Kidney (tissue), 14 donors: ENCODE data around the gene OTOG. TPM values are rescaled to one million over a fixed set of nuclear protein-coding genes. Genes with fewer than 3 reads are reported as not detected.
A peak's percentile ranks its signal among the peaks of the same experiment; 100 is the strongest.

Experiments used
- DNase-seq, 5 donors: peaks; one replicate each; pipeline ENCODE4 v3.0.0-alpha.2; 2013 to 2020
- FAIRE-seq: peaks from 2 replicates; lab custom pipeline; 2012; peaks lifted over from hg19 to GRCh38; lab: Jason Lieb, UNC
- H3K27ac ChIP-seq, 2 donors: one replicate each; pipeline ENCODE4 v1.7.0; 2013; ENCODE audit warnings: low read depth in 2 of 2, low read length in 2 of 2, inconsistent platforms in 1 of 2
- H3K27me3 ChIP-seq: one replicate; pipeline ENCODE4 v1.7.1; 2013; ENCODE audit warnings: low read length, inconsistent platforms; ENCODE audit not compliant: control insufficient read depth, insufficient read depth
- H3K36me3 ChIP-seq, 3 donors: one replicate each; pipeline versions ENCODE4 v1.7.0 to v1.7.1; 2013; ENCODE audit warnings: low read length in 3 of 3, control low read depth in 1 of 3, inconsistent platforms in 1 of 3; ENCODE audit not compliant: insufficient read depth in 3 of 3, control insufficient read depth in 2 of 3
- H3K4me1 ChIP-seq, 3 donors: one replicate each; pipeline versions ENCODE4 v1.7.0 to v1.7.1; 2013; ENCODE audit warnings: low read length in 3 of 3, inconsistent platforms in 1 of 3, low read depth in 1 of 3; ENCODE audit not compliant: control insufficient read depth in 2 of 3, insufficient read depth in 2 of 3
- H3K4me3 ChIP-seq, 3 donors: one replicate each; pipeline versions ENCODE4 v1.7.0 to v1.8.1; 2013; ENCODE audit warnings: low read length in 3 of 3, control low read depth in 1 of 3, inconsistent platforms in 1 of 3
- H3K9ac ChIP-seq, 3 donors: one replicate each; pipeline versions ENCODE4 v1.7.0 to v1.7.1; 2013; ENCODE audit warnings: low read length in 3 of 3, control low read depth in 1 of 3, inconsistent platforms in 1 of 3
- H3K9me3 ChIP-seq, 3 donors: one replicate each; pipeline versions ENCODE4 v1.7.0 to v1.7.1; 2013; ENCODE audit warnings: low read length in 3 of 3, control low read depth in 1 of 3, inconsistent platforms in 1 of 3; ENCODE audit not compliant: control insufficient read depth in 2 of 3, insufficient read depth in 1 of 3
- intact Hi-C: fragments of 100-400 bp; cut with DNase I; formaldehyde crosslinking; loops from one replicate; pipeline ENCODE4 v1.11.1; 2022
- polyA plus RNA-seq: library from polyadenylated mRNA; stranded (reverse); fragments of 350-450 nt; fragmentation: Illumina TruSeq; extraction: RNeasy Lipid Tissue Mini Kit (QIAGEN cat#74804); gene quantifications from one replicate; pipeline ENCODE4 v1.2.3, GENCODE V29; 2014; ENCODE audit warnings: low read depth, low replicate concordance; ENCODE audit not compliant: insufficient read depth
- total RNA-seq: library from RNA; stranded (reverse); fragmentation: NEBNext Ultra II Directional; extraction: Animal tissue kit (Norgen Biotek cat#: 25700); gene quantifications from one replicate; pipeline ENCODE4 v1.2.1, GENCODE V29; 2021
- TF ChIP-seq, protein P1 (sequence below): IDR thresholded peaks from 3 replicates; pipeline ENCODE4 v1.5.1; 2012; ENCODE audit warnings: mild to moderate bottlenecking, moderate library complexity, borderline replicate concordance; ENCODE audit not compliant: insufficient read depth; ENCODE audit errors: extremely low read depth
- donor health status: control.
- donor health status: control.
- donor health status: control.
- donor health status: control.
- donor health status: control.
- donor health status: DM: yes; HTN: yes; CAD: no.
- donor health status: Normal renal cell carcinoma (clear cell type).

Gene OTOG
- total and polyA plus RNA-seq, 2 donors from 2014 or later = 0.06 TPM; not detected in 1

DNA sequence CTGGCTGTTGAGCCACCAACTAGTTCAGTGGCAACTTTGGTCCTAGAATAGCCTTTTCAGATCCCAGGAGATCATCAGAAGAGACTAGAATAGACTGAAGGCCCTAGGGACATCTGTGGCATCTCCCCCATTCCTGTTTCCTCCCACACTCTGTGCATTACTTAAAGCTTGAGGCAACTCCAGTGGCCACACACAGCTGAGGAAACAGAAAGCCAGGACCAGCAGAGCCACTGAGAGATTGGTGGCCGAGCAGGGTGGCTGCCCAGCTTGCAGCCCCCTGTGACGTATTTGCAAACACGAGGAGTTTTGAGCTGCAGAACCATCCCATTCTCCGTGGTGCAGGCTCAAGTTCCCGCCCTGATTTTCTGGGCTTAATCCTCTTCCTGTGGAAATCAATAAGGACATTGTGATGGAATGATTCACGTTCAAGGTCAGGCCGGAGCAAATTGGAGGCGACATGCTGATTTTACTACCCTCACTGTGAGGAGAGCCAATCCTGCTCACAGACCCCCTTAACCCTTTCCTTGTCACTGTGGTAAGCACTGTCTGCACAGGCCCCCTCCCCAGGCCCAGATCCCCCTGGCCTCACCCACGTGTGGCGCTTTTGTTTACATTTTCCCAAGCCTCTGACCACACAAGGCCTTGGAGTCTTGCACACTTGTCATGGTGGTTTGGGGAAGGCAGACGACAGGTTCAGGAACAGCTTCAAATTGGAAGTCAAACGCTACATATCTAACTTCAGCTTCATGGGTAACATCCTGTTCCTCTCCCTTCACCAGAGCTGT, 103.3 kb downstream of the OTOG start:
- Histone ChIP-seq H3K27ac (peak overlapping the region in 1 of 2 donors; percentile 61), H3K9me3 (peaks cover 0 to 7% (median 0%) of the 10 kb centered on the region in 3 donors), H3K36me3 (no peaks in the 10 kb centered on the region), H3K4me3 (no peak overlapping the region), H3K9ac (no peak overlapping the region), H3K27me3 (no peaks in the 10 kb centered on the region), H3K4me1 (peaks cover 0 to 16% (median 10%) of the 10 kb centered on the region in 3 donors)
- FAIRE-seq (no peak), DNase-seq (peak in 1 of 5 donors; percentile 7)
- TF ChIP-seq, protein P1, sequence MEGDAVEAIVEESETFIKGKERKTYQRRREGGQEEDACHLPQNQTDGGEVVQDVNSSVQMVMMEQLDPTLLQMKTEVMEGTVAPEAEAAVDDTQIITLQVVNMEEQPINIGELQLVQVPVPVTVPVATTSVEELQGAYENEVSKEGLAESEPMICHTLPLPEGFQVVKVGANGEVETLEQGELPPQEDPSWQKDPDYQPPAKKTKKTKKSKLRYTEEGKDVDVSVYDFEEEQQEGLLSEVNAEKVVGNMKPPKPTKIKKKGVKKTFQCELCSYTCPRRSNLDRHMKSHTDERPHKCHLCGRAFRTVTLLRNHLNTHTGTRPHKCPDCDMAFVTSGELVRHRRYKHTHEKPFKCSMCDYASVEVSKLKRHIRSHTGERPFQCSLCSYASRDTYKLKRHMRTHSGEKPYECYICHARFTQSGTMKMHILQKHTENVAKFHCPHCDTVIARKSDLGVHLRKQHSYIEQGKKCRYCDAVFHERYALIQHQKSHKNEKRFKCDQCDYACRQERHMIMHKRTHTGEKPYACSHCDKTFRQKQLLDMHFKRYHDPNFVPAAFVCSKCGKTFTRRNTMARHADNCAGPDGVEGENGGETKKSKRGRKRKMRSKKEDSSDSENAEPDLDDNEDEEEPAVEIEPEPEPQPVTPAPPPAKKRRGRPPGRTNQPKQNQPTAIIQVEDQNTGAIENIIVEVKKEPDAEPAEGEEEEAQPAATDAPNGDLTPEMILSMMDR = no peak
- intact Hi-C loops = no loop called here

DNA sequence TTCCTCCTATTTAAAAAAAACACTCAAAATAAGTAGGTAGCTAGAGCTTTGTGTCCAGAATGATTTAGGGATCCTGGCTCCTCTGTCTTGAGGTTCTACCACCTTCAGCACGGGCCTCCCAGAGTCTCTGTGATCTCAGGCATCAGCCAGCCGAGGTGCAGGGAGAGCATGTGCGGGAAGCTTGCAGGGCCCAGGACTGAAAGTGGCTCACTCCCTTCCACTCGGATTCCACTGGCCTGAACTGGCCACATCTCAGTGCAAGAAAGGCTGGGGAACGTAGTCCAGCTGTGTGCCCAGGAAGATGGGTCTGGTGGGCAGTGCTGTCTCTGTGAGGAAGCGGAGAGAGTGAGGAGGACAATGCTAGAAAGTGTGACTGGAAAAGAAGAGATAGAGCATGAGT, 104.0 kb downstream of the OTOG start:
- no peak for DNase-seq
- Histone ChIP-seq H3K9ac (no peak overlapping the region), H3K4me3 (no peak overlapping the region), H3K4me1 (peaks cover 0 to 16% (median 10%) of the 10 kb centered on the region in 3 donors), H3K27ac (no peak overlapping the region), H3K27me3 (no peaks in the 10 kb centered on the region), H3K9me3 (peaks cover 0 to 12% (median 3%) of the 10 kb centered on the region in 3 donors), H3K36me3 (no peaks in the 10 kb centered on the region)
- TF ChIP-seq, protein P1 = no peak
- intact Hi-C loops = no loop called here
- FAIRE-seq = no peak

DNA sequence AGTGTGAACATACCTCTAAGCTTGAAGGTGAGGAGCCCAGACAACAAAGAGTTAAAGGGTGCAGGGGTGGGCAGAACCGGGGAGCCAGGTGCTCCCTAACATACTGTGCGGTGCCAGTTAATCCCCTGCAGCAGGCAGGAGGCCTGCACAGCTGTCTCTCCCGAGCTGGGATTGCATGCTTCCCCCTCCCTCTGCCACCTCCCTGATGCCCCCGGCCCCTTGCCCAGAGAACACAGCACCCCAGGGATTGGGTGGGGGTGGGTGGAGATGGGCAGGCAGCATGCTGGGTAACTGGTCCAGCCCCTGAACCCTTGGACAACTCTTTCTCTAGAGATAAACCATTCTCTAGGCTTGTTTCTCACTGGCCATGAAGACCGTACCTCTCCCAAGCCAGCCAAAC, 104.6 kb downstream of the OTOG start:
- FAIRE-seq (no peak), DNase-seq (no peak)
- Histone ChIP-seq H3K27ac (no peak overlapping the region), H3K9me3 (peaks cover 0 to 12% (median 3%) of the 10 kb centered on the region in 3 donors), H3K4me3 (no peak overlapping the region), H3K4me1 (peaks cover 0 to 16% (median 10%) of the 10 kb centered on the region in 3 donors), H3K27me3 (no peaks in the 10 kb centered on the region), H3K9ac (no peak overlapping the region), H3K36me3 (no peaks in the 10 kb centered on the region)
- intact Hi-C loops = no loop called here
- TF ChIP-seq, protein P1 = no peak
